T-cell (primary cell): Measurements from ENCODE around the gene RPAP3. TPM values are rescaled to one million over a fixed set of nuclear protein-coding genes. Genes with fewer than 3 reads are reported as not detected.

Experiments
- ATAC-seq, 4 experiments: fragments of 200-7000 bp in 3 of 4; fragments of 150-1000 bp in 1 of 4; cut with Tn5 transposase; replicated peaks in 1 of 4; 1 replicate in 3 of 4; 2 replicates in 1 of 4; pipeline ENCODE4 v1.10.0; 2021; ENCODE audit warnings: moderate library complexity in 3 of 4, mild to moderate bottlenecking in 2 of 4, moderate number of reproducible peaks in 1 of 4
- CTCF ChIA-PET, 2 donors: fragments of 300-600 bp; sonication (Branson Sonifier 250); formaldehyde crosslinking; loops; one replicate each; lab custom pipeline; 2022; ENCODE audit warnings: antibody characterized with exemption in 2 of 2; lab: Charles Lee
- POLR2A ChIA-PET, 2 donors: fragments of 300-600 bp; sonication (Branson Sonifier 250); formaldehyde crosslinking; loops; one replicate each; lab custom pipeline; 2022; ENCODE audit warnings: antibody characterized with exemption in 2 of 2; lab: Charles Lee
- DNase-seq, 35 experiments: peaks; one replicate each; pipeline versions ENCODE4 v3.0.0 to v3.0.0-alpha.2; 2013 to 2023
- H3K27ac ChIP-seq: one replicate; pipeline ENCODE4 v1.5.1; 2013; ENCODE audit warnings: low read length
- H3K27me3 ChIP-seq, 2 experiments: replicated peaks in 1 of 2; 1 replicate in 1 of 2; 2 replicates in 1 of 2; pipeline versions ENCODE4 v1.6.1 to v1.7.0; 2013; ENCODE audit warnings: low read length in 1 of 2, mixed read lengths in 1 of 2; ENCODE audit not compliant: control insufficient read depth in 2 of 2, insufficient read depth in 2 of 2; ENCODE audit errors: extremely low read depth in 1 of 2
- H3K36me3 ChIP-seq, 2 donors: 1 replicate in 1 of 2; 2 replicates in 1 of 2; pipeline versions ENCODE4 v1.6.1 to v1.7.0; 2013; ENCODE audit warnings: low read length in 1 of 2; ENCODE audit not compliant: control insufficient read depth in 2 of 2, insufficient read depth in 1 of 2; ENCODE audit errors: extremely low read depth in 1 of 2
- H3K4me1 ChIP-seq, 2 experiments: 1 replicate in 1 of 2; 2 replicates in 1 of 2; pipeline versions ENCODE4 v1.6.1 to v1.7.0; 2013; ENCODE audit warnings: low read length in 2 of 2, mixed read lengths in 1 of 2; ENCODE audit not compliant: insufficient read depth in 2 of 2, control insufficient read depth in 1 of 2; ENCODE audit errors: extremely low read depth in 1 of 2
- H3K4me3 ChIP-seq, 2 donors: 1 replicate in 1 of 2; 2 replicates in 1 of 2; pipeline versions ENCODE4 v1.5.1 to v1.7.0; 2013; ENCODE audit warnings: mild to moderate bottlenecking in 2 of 2, low read length in 1 of 2, moderate library complexity in 1 of 2; ENCODE audit not compliant: control insufficient read depth in 1 of 2; ENCODE audit errors: extremely low read depth in 1 of 2
- H3K9me3 ChIP-seq: 2 replicates; pipeline ENCODE4 v1.7.0; 2013
- H3K27ac Mint-ChIP-seq, 2 donors: one replicate each; pipeline ENCODE4 v1.8.0; 2020 to 2021; ENCODE audit warnings: mild to moderate bottlenecking in 2 of 2, mixed read lengths in 2 of 2
- H3K27me3 Mint-ChIP-seq, 2 donors: one replicate each; pipeline ENCODE4 v1.8.0; 2021 to 2022; ENCODE audit warnings: mixed read lengths in 2 of 2
- H3K36me3 Mint-ChIP-seq: one replicate; pipeline ENCODE4 v1.8.0; 2021; ENCODE audit warnings: mixed read lengths
- H3K4me1 Mint-ChIP-seq, 3 donors: one replicate each; pipeline ENCODE4 v1.8.0; 2020 to 2022; ENCODE audit warnings: mixed read lengths in 3 of 3, mild to moderate bottlenecking in 1 of 3
- H3K4me3 Mint-ChIP-seq, 3 donors: one replicate each; pipeline ENCODE4 v1.8.0; 2020 to 2022; ENCODE audit warnings: mild to moderate bottlenecking in 3 of 3, mixed read lengths in 3 of 3, moderate library complexity in 3 of 3
- H3K9me3 Mint-ChIP-seq, 3 donors: one replicate each; pipeline ENCODE4 v1.8.0; 2020 to 2022; ENCODE audit warnings: mixed read lengths in 3 of 3
- WGBS: methylation state at CpG from one replicate; pipeline ENCODE4 v1.1.5; 2013; ENCODE audit warnings: missing lambda C conversion rate; ENCODE audit not compliant: insufficient coverage; 5-methylcytosine and 5-hydroxymethylcytosine counted together
- total RNA-seq, 35 experiments: library from RNA in 6 of 35; stranded (reverse) in 6 of 35; fragments of 120-200 nt in 1 of 35; gene quantifications; one replicate each; pipeline versions ENCODE4 v1.2.1 to v1.2.4 and lab custom pipeline; 2013 to 2026

RPAP3 gene
- total RNA-seq, 5 donors from 2014 or later (not counting 1 experiment from before 2014, with no cell fraction given): 24.0 to 33.5 (median 29.4) TPM

DNA sequence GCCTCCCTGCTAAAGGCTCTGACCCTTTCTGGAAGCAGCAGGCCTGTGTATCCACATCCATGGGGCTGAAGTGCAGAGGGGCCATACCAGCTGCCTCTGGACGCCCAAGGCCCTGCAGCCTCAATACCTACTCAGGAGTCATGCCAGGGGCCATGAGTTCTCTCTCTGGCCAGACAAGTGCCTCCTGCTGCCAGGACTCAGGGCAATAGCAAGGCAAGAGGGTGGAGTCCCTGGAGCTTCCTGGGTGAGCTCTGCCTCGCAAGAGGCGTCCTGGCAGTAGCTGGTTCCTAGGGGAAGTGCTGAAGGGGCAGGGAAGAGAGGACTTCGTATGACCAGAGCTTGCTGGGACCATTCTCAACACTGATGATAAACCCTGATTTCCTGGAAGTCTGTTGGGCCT lies 30.4 kb upstream of the RPAP3 start:
- CTCF ChIA-PET: no interaction called here
- Mint-ChIP-seq H3K36me3 (no peaks in the 10 kb centered on the region), H3K4me1 (peaks cover 17 to 25% (median 20%) of the 10 kb centered on the region in 3 donors), H3K9me3 (no peaks in the 10 kb centered on the region), H3K4me3 (no peak overlapping the region), H3K27ac (no peak overlapping the region), H3K27me3 (no peaks in the 10 kb centered on the region)
- no peak for ATAC-seq
- Histone ChIP-seq H3K4me3 (no peak overlapping the region), H3K27me3 (no peaks in the 10 kb centered on the region), H3K27ac (no peak overlapping the region), H3K9me3 (no peaks in the 10 kb centered on the region), H3K4me1 (peaks cover 3 to 16% of the 10 kb centered on the region in 2 experiments), H3K36me3 (no peaks in the 10 kb centered on the region)
- 64% methylated on average over 4 of the region's 4 CpGs for WGBS
- POLR2A ChIA-PET: no interaction called here
- no peak for DNase-seq

DNA sequence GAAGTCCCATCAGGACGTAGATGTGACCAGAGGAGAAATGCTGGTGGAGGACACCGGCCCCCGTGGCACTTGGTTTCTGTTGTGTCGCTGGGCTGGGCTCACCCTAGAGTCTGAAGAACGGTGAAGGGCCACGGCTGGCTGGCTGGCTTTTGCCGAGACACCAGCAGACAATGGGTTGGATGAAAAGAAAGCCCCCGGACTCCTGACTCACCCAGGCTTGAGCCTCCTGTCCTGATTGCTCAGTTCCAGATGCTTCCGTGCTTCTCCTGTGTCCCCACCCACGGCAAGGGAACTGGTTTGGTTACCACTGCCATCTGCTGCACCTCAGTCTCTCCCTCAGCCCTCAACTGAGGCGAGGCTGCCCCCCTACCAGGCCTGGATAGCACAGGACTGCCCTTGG lies 29.8 kb upstream of the RPAP3 start:
- Mint-ChIP-seq H3K36me3 (no peaks in the 10 kb centered on the region), H3K4me1 (peaks cover 12 to 19% (median 14%) of the 10 kb centered on the region in 3 donors), H3K27ac (no peak overlapping the region), H3K27me3 (no peaks in the 10 kb centered on the region), H3K9me3 (no peaks in the 10 kb centered on the region), H3K4me3 (no peak overlapping the region)
- Histone ChIP-seq H3K4me1 (peaks cover 0 to 11% of the 10 kb centered on the region in 2 experiments), H3K4me3 (no peak overlapping the region), H3K9me3 (no peaks in the 10 kb centered on the region), H3K36me3 (no peaks in the 10 kb centered on the region), H3K27ac (no peak overlapping the region), H3K27me3 (no peaks in the 10 kb centered on the region)
- ATAC-seq: no peak
- POLR2A ChIA-PET: no interaction called here
- CTCF ChIA-PET: no interaction called here
- DNase-seq: no peak
- WGBS: 95% methylated on average over 10 of the region's 11 CpGs

DNA sequence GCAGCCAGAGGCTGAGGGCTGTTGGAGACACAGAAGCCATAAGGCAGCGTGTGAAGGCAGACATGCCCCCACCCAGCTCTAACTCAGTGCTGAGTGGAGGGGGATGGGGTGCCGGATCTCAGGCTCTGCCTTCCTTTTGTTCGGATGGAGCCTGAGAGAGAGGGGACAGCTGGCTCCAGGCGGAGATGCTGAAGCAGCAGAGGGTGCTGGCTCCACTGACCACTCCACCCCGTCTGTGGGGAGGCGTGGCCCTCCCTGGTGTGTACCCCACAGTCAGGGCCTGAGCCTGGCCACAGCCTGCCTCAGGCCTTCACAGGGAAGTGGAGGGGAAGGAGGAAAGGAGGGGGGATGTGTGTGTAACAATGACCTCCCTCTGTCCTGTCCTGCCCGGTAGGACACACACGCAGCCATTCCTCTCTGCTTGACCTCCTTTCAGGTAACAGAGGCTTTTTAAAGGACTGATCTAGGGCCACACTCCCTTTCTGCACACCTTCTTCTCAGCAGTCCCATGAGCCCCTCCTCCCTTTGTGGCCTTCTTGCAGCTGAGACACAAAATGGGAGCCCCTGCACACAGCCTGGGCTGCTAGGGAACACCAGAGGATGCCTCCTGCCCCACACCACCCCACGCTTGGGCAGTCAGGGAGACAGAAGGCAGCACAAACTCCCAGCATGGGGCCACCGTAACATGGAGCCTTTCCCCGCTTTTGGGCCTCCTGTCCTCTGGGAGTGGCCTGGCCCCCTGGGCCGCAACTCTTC lies 29.1 kb upstream of the RPAP3 start:
- Histone ChIP-seq H3K36me3 (no peaks in the 10 kb centered on the region), H3K9me3 (no peaks in the 10 kb centered on the region), H3K4me3 (no peak overlapping the region), H3K27me3 (no peaks in the 10 kb centered on the region), H3K4me1 (peaks cover 0 to 6% of the 10 kb centered on the region in 2 experiments), H3K27ac (no peak overlapping the region)
- Mint-ChIP-seq H3K4me1 (peaks cover 4 to 12% (median 7%) of the 10 kb centered on the region in 3 donors), H3K4me3 (no peak overlapping the region), H3K36me3 (no peaks in the 10 kb centered on the region), H3K27me3 (no peaks in the 10 kb centered on the region), H3K27ac (peak overlapping the region in 1 of 2 donors; percentile 18), H3K9me3 (no peaks in the 10 kb centered on the region)
- WGBS: 91% methylated on average over 8 of the region's 12 CpGs
- POLR2A ChIA-PET: no interaction called here
- CTCF ChIA-PET: interaction anchor here in 1 of 2 donors (1.1 kb wide), 1 partner anchor 9 kb away, joined by 3 read pairs; no protein-coding TSS in a partner anchor
- ATAC-seq: no peak
- DNase-seq: no peak

DNA sequence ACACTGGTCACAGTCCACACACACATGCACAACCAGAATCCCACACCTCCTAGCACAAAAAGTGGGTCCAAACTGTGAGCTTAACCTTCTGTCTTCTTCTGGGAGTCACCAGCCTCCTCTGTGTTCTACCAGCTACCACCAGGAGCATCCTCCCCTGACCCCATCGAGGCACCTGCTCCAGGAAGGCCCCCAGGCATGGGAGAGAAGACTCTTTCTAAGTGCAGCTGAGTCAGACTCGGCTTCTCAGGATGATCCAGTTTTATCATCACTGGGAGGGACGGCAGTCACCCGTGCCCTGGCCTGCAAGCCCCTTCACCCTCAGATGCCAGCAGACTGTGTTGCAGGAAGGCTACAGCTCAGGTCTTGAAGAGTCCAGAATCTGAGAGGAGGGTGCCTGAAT lies 27.3 kb upstream of the RPAP3 start:
- ATAC-seq (no peak), DNase-seq (no peak)
- Histone ChIP-seq H3K4me3 (no peak overlapping the region), H3K36me3 (no peaks in the 10 kb centered on the region), H3K4me1 (peaks cover 0 to 2% of the 10 kb centered on the region in 2 experiments), H3K27ac (no peak overlapping the region), H3K27me3 (no peaks in the 10 kb centered on the region), H3K9me3 (no peaks in the 10 kb centered on the region)
- 95% methylated on average over 4 of the region's 4 CpGs for WGBS
- Mint-ChIP-seq H3K4me1 (peaks cover 0 to 2% (median 0%) of the 10 kb centered on the region in 3 donors), H3K9me3 (no peaks in the 10 kb centered on the region), H3K27me3 (no peaks in the 10 kb centered on the region), H3K36me3 (no peaks in the 10 kb centered on the region), H3K4me3 (no peak overlapping the region), H3K27ac (no peak overlapping the region)
- ChIA-PET POLR2A (interaction anchor here in 1 of 2 donors (0.5 kb wide), 1 partner anchor 25 kb away, joined by 6 read pairs; the partner anchor contains the start of gene RAPGEF3), CTCF (interaction anchor here (1.2 to 1.9 kb wide), 3 partner anchors 9 to 34 kb away, joined by 3 to 7 read pairs (median 5); no protein-coding TSS in a partner anchor)

DNA sequence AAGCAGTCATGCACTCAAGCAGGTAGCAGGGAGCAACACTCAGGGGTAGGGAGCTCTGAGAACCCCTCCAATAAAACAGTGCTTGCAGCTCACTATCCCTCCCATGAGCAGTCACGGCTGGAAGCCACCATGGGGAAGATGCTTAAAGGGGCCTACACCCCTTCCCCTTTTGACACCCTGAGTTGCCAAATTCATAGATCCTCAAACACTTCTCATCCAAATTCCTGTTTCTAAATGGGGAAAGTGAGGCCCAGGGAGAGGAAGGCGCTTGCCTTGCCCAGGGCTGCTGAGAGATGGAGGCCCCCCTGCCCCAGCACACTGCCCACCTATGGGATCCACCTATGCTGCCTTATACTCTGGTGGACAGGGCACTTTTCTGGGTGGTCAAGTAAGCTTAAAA lies 26.7 kb upstream of the RPAP3 start:
- Mint-ChIP-seq H3K9me3 (no peaks in the 10 kb centered on the region), H3K36me3 (peaks cover 4% of the 10 kb centered on the region), H3K4me1 (peaks cover 0 to 2% (median 0%) of the 10 kb centered on the region in 3 donors), H3K27me3 (no peaks in the 10 kb centered on the region), H3K4me3 (no peak overlapping the region), H3K27ac (no peak overlapping the region)
- Histone ChIP-seq H3K4me1 (no peaks in the 10 kb centered on the region), H3K4me3 (no peak overlapping the region), H3K36me3 (no peaks in the 10 kb centered on the region), H3K27ac (no peak overlapping the region), H3K27me3 (no peaks in the 10 kb centered on the region), H3K9me3 (no peaks in the 10 kb centered on the region)
- ChIA-PET CTCF (interaction anchor here in 1 of 2 donors (1.9 kb wide), 1 partner anchor 9 kb away, joined by 7 read pairs; no protein-coding TSS in a partner anchor), POLR2A (interaction anchor here in 1 of 2 donors (0.5 kb wide), 1 partner anchor 110 kb away, joined by 6 read pairs; no protein-coding TSS in a partner anchor)
- WGBS: no CpG with 5 or more reads among the region's 2 CpGs
- DNase-seq (no peak), ATAC-seq (no peak)

DNA sequence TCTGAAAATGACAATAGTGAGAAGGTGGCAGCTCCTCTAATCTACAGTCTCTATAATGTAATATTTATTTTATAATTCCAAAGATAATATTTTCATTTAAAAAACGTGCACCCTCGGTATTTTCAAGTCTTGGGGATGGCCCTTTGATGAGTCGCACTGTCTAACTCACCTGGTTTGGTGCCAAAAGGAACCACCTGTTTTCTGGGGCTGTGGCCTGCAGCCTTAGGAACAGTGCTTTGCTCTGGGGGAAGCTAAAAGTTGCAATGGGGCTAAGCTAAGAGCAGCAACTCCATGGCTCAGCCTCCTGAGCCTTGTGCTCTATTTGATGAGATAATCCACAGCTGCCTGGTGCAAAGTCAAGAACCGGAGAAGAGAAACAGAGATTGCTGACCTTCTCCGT lies 25.9 kb upstream of the RPAP3 start:
- no peaks in the 10 kb centered on the region for H3K27me3 ChIP-seq
- ChIA-PET POLR2A (interaction anchor here in 1 of 2 donors (0.7 kb wide), 1 partner anchor 1620 kb away, joined by 3 read pairs; no protein-coding TSS in a partner anchor), CTCF (no interaction called here)
- Mint-ChIP-seq H3K4me3 (no peak overlapping the region), H3K4me1 (peaks cover 0 to 2% (median 0%) of the 10 kb centered on the region in 3 donors), H3K27me3 (no peaks in the 10 kb centered on the region), H3K36me3 (peaks cover 4% of the 10 kb centered on the region), H3K9me3 (no peaks in the 10 kb centered on the region), H3K27ac (no peak overlapping the region)
- no peaks in the 10 kb centered on the region for H3K9me3 ChIP-seq
- no peaks in the 10 kb centered on the region for H3K4me1 ChIP-seq
- WGBS: 90% methylated on average over 2 of the region's 5 CpGs
- no peak overlapping the region for H3K4me3 ChIP-seq
- DNase-seq (no peak), ATAC-seq (no peak)
- H3K27ac ChIP-seq: no peak overlapping the region
- no peaks in the 10 kb centered on the region for H3K36me3 ChIP-seq
